WI38 (cell line): ENCODE measurements around the gene ALDH1L1.

ENCODE experiments used
- H3K4me3 ChIP-seq: 2 replicates; pipeline ENCODE4 v1.5.1; 2011; ENCODE audit warnings: low read depth, mild to moderate bottlenecking, control low read depth, low read length
- TF ChIP-seq, protein P1 (sequence below): IDR thresholded peaks from 2 replicates; pipeline ENCODE4 v1.5.1; 2012; ENCODE audit warnings: low read depth, mild to moderate bottlenecking, control low read depth, low read length

Gene ALDH1L1

GRCh38 chr3:126149256-126149902, 31.0 kb downstream of the ALDH1L1 start:
- TF ChIP-seq, protein P1, sequence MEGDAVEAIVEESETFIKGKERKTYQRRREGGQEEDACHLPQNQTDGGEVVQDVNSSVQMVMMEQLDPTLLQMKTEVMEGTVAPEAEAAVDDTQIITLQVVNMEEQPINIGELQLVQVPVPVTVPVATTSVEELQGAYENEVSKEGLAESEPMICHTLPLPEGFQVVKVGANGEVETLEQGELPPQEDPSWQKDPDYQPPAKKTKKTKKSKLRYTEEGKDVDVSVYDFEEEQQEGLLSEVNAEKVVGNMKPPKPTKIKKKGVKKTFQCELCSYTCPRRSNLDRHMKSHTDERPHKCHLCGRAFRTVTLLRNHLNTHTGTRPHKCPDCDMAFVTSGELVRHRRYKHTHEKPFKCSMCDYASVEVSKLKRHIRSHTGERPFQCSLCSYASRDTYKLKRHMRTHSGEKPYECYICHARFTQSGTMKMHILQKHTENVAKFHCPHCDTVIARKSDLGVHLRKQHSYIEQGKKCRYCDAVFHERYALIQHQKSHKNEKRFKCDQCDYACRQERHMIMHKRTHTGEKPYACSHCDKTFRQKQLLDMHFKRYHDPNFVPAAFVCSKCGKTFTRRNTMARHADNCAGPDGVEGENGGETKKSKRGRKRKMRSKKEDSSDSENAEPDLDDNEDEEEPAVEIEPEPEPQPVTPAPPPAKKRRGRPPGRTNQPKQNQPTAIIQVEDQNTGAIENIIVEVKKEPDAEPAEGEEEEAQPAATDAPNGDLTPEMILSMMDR = no peak
- H3K4me3 ChIP-seq = no peak overlapping the region

DNA sequence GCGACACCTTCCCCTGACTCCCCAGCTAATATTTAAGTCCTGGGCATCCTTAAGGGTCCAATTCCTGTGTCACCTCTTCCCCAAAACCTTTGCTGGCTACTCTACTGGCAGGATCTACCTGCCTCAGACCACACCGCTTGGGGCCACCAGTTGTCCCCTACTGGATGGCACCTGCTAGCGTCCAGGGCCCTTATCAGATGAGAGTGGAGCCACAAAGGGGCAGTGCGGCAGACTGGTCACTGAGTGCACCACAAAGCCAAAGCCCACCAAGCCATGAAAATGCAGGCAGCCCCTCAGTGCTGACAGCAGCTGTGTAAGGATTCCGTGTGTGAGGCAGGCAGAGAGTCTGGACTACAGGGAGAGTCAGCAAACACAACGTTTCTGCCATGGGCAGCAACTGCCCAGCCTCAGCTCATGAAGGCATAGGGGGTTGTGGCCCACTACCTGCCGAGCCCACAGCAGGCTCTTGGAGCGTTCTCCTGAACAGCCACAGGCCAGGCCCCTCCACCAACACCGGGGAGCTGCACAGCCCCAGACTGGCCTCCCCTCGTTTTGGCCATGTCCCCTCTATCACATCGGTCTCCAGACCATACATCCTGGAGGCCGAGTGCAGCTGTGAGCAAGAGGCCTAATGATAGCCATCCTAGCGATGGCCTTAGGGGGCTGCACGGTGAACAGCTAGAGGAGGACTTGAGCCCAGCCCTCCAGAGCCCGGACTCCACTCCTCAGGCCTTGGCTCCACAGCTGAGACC, 32.3 kb downstream of the ALDH1L1 start:
- no peak overlapping the region for H3K4me3 ChIP-seq

GRCh38 chr3:126147147-126147931, 33.0 kb downstream of the ALDH1L1 start:
- TF ChIP-seq, protein P1 = no peak
- no peak overlapping the region for H3K4me3 ChIP-seq

More for the DNA sequence above, 32.3 kb downstream of the ALDH1L1 start:
- TF ChIP-seq, protein P1 = no peak

GRCh38 chr3:126146525-126147146, 33.8 kb downstream of the ALDH1L1 start:
- TF ChIP-seq, protein P1 = no peak
- H3K4me3 ChIP-seq = no peak overlapping the region

- TF ChIP-seq, protein P1 = no peak
These were observed 34.4 kb downstream of the ALDH1L1 start for GRCh38 chr3:126146034-126146433.

DNA sequence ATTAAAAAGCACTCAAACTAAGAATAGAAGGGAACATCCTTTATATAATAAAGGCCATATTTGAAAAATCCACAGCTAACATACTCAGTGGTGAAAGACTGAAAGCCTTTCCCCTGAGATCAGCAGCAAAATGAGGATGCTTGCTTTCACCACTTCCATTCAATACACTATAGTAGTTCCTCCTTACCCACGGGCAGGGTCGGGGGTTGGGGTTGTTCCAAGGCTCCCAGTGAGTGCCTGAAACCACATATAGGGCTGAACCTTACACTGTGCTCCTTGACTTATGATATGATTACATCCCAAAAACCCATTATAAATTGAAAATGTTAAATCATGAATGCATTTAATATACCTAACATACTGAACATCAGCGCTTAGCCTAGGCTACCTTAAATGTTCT, 37.7 kb downstream of the ALDH1L1 start:
- no peak overlapping the region for H3K4me3 ChIP-seq
- TF ChIP-seq, protein P1 = no peak

More at GRCh38 chr3:126146034-126146433, 34.4 kb downstream of the ALDH1L1 start:
- no peak overlapping the region for H3K4me3 ChIP-seq
